ENCODE data around the gene ARHGEF1.

Gene ARHGEF1

DNA sequence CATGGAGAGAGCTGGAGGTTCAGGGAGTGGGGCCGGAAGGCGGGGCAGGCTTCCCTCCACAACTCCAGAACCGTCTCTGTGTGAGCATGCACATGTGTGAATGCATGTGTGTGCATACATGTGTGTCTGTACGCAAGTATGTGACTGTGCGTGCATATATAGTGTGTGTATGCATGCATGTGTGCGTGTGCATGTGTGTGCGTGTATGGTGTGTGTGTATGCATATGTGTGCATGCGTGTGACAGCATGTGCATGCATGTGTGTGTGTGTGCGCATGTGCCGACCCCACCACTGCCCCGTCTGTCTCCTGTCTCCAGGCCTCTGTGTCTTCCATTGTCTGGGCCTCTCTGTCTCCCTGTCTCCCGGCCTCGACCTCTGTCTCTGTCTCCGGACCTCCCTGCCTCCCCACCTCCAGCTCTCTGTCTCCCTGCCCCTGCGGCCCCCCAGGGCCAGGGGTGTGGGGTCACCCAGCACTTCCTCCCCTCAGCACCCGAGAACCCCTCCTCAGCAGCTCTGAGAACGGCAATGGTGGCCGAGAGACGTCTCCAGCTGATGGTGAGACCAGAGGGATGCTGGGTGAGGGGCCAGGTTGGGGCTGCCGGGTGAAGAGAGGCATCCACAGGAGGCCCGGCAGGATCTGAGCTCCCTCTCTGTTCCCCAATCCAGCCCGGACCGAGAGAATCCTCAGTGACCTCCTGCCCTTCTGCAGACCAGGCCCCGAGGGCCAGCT lies 22.5 kb downstream of the ARHGEF1 start:
- Histone ChIP-seq H3K36me3 (ENCODE audit: insufficient read depth, low read length) (peaks cover 79% of the 10 kb centered on the region), H3K9ac (ENCODE audit: low read length) (no peak overlapping the region)

DNA sequence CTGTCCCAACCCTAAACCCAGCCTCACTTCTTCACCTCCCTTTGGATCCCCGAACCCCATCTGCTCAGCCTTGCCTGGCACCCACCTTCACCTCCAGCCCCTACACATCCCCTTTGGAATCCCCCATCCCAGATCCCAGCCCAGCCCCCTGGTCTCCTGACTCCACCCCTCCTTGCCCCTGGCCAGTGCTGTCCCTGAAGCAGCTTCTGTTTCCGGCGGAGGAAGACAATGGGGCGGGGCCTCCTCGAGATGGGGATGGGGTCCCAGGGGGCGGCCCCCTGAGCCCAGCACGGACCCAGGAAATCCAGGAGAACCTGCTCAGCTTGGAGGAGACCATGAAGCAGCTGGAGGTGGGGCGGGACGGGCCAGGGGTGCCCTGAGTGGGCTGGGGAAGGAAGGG lies 23.3 kb downstream of the ARHGEF1 start:
- Histone ChIP-seq H4K20me1 (ENCODE audit: insufficient read depth, low read length) (no peaks in the 10 kb centered on the region), H3K27ac (ENCODE audit: low read depth, low read length, poor library complexity, severe bottlenecking) (no peak overlapping the region), H3K9me3 (ENCODE audit: low read length) (no peaks in the 10 kb centered on the region), H3K9me2 (ENCODE audit: low read depth, low read length) (no peaks in the 10 kb centered on the region), H3F3A (ENCODE audit: insufficient read depth, low read length) (no peaks in the 10 kb centered on the region), H3K9ac (ENCODE audit: low read length) (no peak overlapping the region), H3K4me2 (ENCODE audit: low read length) (no peak overlapping the region), H3K36me3 (ENCODE audit: insufficient read depth, low read length) (peaks cover 73% of the 10 kb centered on the region), H3K4me1 (ENCODE audit: insufficient read depth, low read length, severe bottlenecking) (no peaks in the 10 kb centered on the region), H3K4me3 (ENCODE audit: low read depth, low read length, poor library complexity, severe bottlenecking) (no peak overlapping the region), H3K79me2 (ENCODE audit: insufficient read depth, low read length) (no peaks in the 10 kb centered on the region), H3K27me3 (ENCODE audit: insufficient read depth, low read length) (peaks cover 2% of the 10 kb centered on the region; the same call in 1 of the 2 replicates), H2AFZ (ENCODE audit: low read length) (no peak overlapping the region)
- TF ChIP-seq, protein P1, sequence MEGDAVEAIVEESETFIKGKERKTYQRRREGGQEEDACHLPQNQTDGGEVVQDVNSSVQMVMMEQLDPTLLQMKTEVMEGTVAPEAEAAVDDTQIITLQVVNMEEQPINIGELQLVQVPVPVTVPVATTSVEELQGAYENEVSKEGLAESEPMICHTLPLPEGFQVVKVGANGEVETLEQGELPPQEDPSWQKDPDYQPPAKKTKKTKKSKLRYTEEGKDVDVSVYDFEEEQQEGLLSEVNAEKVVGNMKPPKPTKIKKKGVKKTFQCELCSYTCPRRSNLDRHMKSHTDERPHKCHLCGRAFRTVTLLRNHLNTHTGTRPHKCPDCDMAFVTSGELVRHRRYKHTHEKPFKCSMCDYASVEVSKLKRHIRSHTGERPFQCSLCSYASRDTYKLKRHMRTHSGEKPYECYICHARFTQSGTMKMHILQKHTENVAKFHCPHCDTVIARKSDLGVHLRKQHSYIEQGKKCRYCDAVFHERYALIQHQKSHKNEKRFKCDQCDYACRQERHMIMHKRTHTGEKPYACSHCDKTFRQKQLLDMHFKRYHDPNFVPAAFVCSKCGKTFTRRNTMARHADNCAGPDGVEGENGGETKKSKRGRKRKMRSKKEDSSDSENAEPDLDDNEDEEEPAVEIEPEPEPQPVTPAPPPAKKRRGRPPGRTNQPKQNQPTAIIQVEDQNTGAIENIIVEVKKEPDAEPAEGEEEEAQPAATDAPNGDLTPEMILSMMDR (IDR thresholded peaks at IDR 0.05; ENCODE audit: low read length), result no peak
- no peak for TF ChIP-seq EZH2 (IDR thresholded peaks at IDR 0.05; ENCODE audit: borderline replicate concordance, low read length)

More for the DNA sequence above, 22.5 kb downstream of the ARHGEF1 start:
- Histone ChIP-seq H3K27ac (ENCODE audit: low read depth, low read length, poor library complexity, severe bottlenecking) (no peak overlapping the region), H3K9me2 (ENCODE audit: low read depth, low read length) (no peaks in the 10 kb centered on the region), H3K27me3 (ENCODE audit: insufficient read depth, low read length) (no peaks in the 10 kb centered on the region), H3K4me2 (ENCODE audit: low read length) (no peak overlapping the region), H2AFZ (ENCODE audit: low read length) (no peak overlapping the region), H4K20me1 (ENCODE audit: insufficient read depth, low read length) (no peaks in the 10 kb centered on the region), H3K9me3 (ENCODE audit: low read length) (no peaks in the 10 kb centered on the region), H3K4me3 (ENCODE audit: low read depth, low read length, poor library complexity, severe bottlenecking) (no peak overlapping the region), H3K79me2 (ENCODE audit: insufficient read depth, low read length) (no peaks in the 10 kb centered on the region), H3F3A (ENCODE audit: insufficient read depth, low read length) (no peaks in the 10 kb centered on the region), H3K4me1 (ENCODE audit: insufficient read depth, low read length, severe bottlenecking) (no peaks in the 10 kb centered on the region)
- TF ChIP-seq EZH2 (IDR thresholded peaks at IDR 0.05; ENCODE audit: borderline replicate concordance, low read length), result no peak
- TF ChIP-seq, protein P1 (IDR thresholded peaks at IDR 0.05; ENCODE audit: low read length), result no peak

DNA sequence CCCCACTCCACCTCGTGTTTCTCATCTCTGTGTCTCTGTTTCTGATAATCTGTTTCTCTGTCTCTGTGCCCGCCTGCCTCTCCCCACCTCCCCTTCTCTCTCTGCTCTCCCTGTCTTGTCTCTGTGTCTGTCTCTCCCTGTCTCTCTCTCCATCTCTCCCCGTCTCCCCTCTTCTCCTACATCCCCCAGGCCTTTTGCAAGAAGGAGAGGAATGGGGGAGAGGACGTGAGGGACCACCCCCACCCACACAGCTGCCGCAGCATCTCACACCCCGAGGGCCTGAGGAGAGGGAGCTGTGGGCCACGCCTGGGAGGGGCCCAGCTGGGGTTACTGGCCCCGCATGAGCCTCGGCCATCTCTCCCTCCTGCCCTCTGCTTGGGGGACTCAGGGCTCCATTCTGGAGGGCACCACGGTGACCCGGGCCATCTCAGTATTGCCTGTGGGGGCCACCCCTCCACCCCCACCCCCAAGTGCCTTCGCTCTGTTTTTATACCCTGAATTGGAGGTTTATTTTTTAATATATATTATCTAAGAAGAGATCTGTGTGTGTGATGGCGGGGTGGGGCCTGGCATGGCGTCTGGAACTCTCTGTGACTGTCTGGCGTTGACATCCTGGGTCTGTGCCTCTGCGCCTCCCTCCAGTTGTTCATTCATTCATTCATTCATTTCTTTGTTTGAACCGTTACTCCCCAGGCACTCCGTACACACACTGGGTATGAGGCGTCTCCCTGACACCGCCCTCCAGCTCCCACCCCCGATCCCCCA lies 24.1 kb downstream of the ARHGEF1 start:
- Histone ChIP-seq H3K79me2 (ENCODE audit: insufficient read depth, low read length) (no peaks in the 10 kb centered on the region), H3K4me2 (ENCODE audit: low read length) (no peak overlapping the region), H3K9me2 (ENCODE audit: low read depth, low read length) (no peaks in the 10 kb centered on the region), H4K20me1 (ENCODE audit: insufficient read depth, low read length) (no peaks in the 10 kb centered on the region), H3K4me3 (ENCODE audit: low read depth, low read length, poor library complexity, severe bottlenecking) (no peak overlapping the region), H3K4me1 (ENCODE audit: insufficient read depth, low read length, severe bottlenecking) (no peaks in the 10 kb centered on the region), H3K27me3 (ENCODE audit: insufficient read depth, low read length) (peaks cover 8% of the 10 kb centered on the region; the same call in 1 of the 2 replicates), H3K9ac (ENCODE audit: low read length) (no peak overlapping the region), H3K27ac (ENCODE audit: low read depth, low read length, poor library complexity, severe bottlenecking) (no peak overlapping the region), H3K36me3 (ENCODE audit: insufficient read depth, low read length) (peaks cover 64% of the 10 kb centered on the region), H2AFZ (ENCODE audit: low read length) (no peak overlapping the region), H3K9me3 (ENCODE audit: low read length) (no peaks in the 10 kb centered on the region), H3F3A (ENCODE audit: insufficient read depth, low read length) (no peaks in the 10 kb centered on the region)
- TF ChIP-seq EZH2 (IDR thresholded peaks at IDR 0.05; ENCODE audit: borderline replicate concordance, low read length), result no peak
- TF ChIP-seq, protein P1 (IDR thresholded peaks at IDR 0.05; ENCODE audit: low read length), result no peak
